Activated CD4-positive, alpha-beta T cell treated with anti-CD3 and anti-CD28 coated beads, Interleukin-2, amount 50 U/mL, for 24 hours (primary cell): ENCODE results near the gene MED9.

Experiments used
- DNase-seq, 2 donors: peaks; one replicate each; pipeline ENCODE4 v3.0.0-alpha.2; 2020; ENCODE audit warnings: low read depth in 1 of 2, low spot score in 1 of 2

The MED9 gene

DNA sequence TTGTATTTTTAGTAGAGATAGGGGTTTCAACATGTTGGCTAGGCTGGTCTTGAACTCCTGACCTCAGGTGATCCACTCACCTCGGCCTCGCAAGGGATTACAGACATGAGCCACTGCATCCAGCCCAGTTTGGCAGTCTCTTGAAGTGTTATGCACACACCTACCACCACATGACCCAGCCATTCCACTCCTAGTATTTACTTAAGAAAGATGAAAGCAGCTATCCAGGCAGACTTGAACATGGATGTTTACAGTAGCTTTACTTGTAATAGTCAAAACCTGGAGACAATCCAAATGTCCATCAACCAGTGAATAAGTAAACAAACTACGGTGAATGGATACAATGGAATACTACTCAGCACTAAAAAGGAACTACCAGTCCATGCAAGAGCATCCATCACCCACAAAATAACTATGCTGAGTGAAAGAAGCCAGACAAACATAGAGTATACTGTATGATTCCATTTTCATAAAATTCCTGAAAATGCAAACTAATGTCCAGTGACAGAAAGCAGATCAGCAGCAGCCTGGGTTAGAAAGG, 57.2 kb downstream of the MED9 start:
- no peak for DNase-seq

DNA sequence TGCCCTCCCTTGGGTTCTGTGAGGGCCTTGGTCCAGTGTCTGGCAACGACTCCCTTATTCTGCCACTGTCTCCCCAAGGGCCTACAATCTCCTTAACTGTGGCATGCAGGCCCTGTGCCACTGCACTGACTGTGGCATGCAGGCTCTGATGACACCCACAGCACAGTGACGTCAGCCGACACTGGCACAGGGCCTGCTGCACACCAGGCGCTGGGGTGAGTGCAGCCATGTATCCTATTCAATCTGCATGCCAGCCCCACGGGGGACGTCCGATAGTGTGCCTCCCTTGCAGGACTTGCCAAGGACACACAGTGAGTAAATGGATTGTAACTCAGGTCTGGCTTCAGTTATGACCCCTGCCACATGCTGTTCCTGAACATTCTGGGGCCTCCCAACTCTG, 59.2 kb downstream of the MED9 start:
- no peak for DNase-seq

DNA sequence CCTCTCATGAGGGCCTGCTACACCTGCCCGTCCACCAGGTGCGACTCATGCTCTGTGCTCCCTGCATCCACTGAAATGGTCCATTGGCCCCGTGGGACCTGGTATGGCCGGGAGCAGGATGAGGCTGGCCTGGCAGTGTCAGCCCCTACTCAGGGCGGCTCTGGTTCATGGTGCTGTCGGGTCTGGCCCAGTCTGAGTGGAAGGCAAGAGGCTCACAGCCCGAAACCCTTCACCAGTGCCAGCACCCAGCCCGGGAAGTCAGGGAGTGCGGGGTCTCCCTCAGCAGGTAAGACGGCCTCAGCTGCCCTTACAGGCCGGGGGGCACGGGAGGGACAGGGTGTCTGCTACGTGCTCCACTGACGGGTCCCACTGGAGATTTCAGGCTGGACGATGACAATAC, 59.9 kb downstream of the MED9 start:
- no peak for DNase-seq

GRCh38 chr17:17537311-17538099, 60.7 kb downstream of the MED9 start:
- DNase-seq: no peak

DNA sequence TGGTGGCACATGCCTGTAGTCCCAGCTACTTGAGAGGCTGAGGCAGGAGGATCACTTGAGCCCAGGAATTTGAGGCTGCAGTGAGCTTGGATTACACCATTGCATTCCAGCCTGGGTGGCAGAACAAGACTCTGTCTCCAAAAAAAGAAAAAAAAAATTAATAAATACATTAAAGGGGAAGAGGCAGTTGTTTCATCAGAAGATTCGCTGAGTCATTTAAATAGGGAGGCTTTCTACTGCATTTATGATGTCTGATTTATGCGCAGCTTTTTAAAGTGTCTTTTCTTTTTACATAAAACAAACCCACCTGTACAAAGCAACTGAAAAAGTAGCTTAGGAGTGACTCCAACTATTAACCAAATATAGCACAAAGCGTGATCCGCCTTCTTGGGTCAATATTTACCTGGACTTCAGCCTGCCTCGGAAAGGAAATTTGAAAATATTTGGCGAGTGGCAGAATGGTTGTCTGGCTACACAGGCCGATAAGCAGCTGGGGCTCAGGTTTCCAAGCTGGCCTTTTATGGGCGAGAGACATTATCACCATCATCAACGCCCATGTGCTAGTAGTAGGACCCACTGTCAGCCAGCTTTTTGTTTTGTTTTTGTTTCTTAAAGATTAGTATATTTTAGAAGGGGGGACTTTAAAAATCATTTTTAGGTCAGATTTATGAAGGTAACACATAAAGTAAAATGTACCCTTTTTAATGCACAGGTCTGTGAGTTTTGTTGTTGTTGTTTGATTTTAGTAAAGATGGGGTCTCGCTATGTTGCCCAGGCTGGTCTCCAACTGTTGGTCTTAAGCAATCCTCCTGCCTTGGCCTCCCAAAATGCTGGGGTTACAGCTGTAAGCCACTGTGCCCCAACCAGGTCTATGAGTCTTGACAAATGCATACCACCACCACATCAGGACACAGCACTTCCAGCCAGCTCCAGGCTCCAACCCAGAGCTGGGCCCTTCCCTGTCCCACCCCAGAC, 61.9 kb downstream of the MED9 start:
- no peak for DNase-seq

DNA sequence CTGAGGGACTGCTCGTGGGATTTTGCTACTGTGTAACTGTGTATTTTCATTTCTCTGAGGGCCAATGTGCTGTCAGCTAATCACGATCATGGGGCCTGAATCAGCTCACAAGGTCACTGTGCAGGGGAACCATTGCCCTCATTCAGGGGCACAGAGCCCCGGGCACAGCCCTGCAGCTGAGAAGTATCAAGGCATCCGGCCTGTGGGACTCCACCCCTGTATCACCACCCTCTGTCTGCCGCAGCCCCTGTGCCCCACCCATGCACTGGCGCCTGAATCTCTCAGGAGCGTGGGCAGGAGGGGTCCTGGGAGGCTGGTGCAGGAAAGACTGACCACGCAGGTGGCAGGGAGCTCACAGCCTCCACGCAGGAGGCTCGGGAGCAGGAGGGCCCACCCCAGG, 62.8 kb downstream of the MED9 start:
- DNase-seq: no peak

DNA sequence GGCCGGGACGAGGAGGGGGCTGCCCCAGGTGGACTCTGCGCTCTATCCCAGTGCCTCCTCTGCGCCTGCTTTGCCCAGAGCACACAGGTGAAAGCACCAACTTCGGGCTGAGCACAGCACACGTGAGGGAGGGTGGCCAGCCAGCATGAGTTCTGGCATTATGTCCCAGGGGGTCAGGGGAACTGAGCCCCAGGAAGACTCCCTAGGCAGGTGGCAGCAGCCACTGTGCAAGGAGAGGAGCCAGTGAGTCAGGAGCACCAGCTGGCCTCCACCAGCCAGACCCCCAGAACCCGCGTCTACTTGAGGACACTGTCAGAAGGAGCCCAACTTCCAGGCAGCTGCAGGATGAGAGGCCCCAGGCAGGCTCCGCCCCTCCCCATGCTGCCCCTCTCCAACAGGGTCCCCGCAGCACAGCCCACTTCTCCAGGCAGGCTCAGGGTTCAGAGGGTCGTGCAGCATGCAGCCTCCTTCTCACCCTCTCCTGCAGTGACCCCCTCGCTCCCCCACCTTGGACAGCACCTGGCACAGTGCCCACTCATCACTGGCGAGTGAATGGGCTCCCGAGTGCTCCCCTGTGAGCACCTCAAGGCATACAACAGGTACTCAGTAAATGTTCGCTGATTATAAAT, 63.6 kb downstream of the MED9 start:
- DNase-seq: no peak

GRCh38 chr17:17540935-17541639, 64.3 kb downstream of the MED9 start:
- no peak for DNase-seq

DNA sequence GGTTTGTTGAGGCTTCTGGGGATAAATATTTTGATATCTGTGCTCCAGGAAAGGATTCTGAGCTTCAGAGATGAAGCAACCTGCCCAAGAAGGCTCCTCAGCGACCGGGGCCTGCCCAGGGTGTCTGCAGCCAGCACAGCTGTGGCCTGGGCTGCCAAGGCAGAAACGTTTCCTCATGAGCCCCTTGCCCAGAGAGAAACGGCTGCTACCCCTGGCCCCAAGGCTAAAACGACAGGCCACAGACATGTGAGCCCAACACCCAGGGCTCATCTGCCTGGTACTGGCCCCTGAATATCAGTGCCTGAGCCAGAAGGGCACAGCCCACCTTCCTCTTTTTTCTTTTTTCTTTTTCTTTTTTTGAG, 64.8 kb downstream of the MED9 start:
- no peak for DNase-seq
